Measurements from ENCODE around the gene MMRN1.

Gene MMRN1, protein sequence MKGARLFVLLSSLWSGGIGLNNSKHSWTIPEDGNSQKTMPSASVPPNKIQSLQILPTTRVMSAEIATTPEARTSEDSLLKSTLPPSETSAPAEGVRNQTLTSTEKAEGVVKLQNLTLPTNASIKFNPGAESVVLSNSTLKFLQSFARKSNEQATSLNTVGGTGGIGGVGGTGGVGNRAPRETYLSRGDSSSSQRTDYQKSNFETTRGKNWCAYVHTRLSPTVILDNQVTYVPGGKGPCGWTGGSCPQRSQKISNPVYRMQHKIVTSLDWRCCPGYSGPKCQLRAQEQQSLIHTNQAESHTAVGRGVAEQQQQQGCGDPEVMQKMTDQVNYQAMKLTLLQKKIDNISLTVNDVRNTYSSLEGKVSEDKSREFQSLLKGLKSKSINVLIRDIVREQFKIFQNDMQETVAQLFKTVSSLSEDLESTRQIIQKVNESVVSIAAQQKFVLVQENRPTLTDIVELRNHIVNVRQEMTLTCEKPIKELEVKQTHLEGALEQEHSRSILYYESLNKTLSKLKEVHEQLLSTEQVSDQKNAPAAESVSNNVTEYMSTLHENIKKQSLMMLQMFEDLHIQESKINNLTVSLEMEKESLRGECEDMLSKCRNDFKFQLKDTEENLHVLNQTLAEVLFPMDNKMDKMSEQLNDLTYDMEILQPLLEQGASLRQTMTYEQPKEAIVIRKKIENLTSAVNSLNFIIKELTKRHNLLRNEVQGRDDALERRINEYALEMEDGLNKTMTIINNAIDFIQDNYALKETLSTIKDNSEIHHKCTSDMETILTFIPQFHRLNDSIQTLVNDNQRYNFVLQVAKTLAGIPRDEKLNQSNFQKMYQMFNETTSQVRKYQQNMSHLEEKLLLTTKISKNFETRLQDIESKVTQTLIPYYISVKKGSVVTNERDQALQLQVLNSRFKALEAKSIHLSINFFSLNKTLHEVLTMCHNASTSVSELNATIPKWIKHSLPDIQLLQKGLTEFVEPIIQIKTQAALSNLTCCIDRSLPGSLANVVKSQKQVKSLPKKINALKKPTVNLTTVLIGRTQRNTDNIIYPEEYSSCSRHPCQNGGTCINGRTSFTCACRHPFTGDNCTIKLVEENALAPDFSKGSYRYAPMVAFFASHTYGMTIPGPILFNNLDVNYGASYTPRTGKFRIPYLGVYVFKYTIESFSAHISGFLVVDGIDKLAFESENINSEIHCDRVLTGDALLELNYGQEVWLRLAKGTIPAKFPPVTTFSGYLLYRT

GRCh38 chr4:89894649-89895550 is at the start of gene MMRN1:
MMRN1 (plus strand) TSS chr4:89894854; CDS start chr4:89894972, 118 bp downstream.
- Histone ChIP-seq H3K36me3 (no peaks in the 10 kb centered on the region), H3K9me3 (no peaks in the 10 kb centered on the region), H3K27ac (peak within 1 kb of the TSS; percentile 40), H3K4me3 (peak within 1 kb of the TSS; percentile 26; the same call in 1 of the 2 replicates), H3K4me2 (peak within 1 kb of the TSS; percentile 75), H3K27me3 (no peaks in the 10 kb centered on the region), H3K4me1 (peaks cover 34% of the 10 kb centered on the region), H4K20me1 (no peaks in the 10 kb centered on the region), H3K9ac (peak within 1 kb of the TSS; percentile 20; the same call in 1 of the 2 replicates)
- TF ChIP-seq Cebpa-rat (IDR thresholded peaks at IDR 0.05), result no peak

- 0 out of 2 replicates have a peak overlapping the region, but pooled peaks have one; percentile 5 for H3K4me2 ChIP-seq
Measured at GRCh38 chr4:89847571-89848325, 46.9 kb upstream of the MMRN1 start.

DNA sequence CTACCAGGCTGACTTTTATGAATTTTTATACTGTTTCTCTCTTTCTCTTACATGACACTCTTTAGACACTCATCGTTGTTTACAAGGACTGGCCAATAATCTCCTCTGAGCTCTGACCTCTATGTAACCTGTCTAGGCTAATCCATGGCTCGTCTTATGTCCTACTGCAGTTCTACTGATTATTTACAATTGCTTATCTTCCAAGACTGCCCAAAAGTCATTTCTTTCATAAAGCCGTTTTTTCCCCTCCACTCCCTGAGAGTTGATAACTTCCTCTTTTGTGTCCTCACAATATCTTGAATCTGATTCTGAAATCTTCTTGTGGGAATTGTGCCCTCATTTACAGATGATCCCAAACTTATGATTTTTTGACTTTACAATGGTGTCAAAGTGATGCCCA is 39.4 kb upstream of the MMRN1 start:
- no peak for TF ChIP-seq Cebpa-rat (IDR thresholded peaks at IDR 0.05)

More at GRCh38 chr4:89847571-89848325, 46.9 kb upstream of the MMRN1 start:
- H4K20me1 ChIP-seq, result no peaks in the 10 kb centered on the region
- no peak overlapping the region for H3K4me3 ChIP-seq
- peaks cover 20% of the 10 kb centered on the region for H3K9me3 ChIP-seq
- TF ChIP-seq Cebpa-rat (IDR thresholded peaks at IDR 0.05), result no peak
- H3K27me3 ChIP-seq, result no peaks in the 10 kb centered on the region
- H3K9ac ChIP-seq, result no peak overlapping the region
- no peak overlapping the region for H3K27ac ChIP-seq
- no peaks in the 10 kb centered on the region for H3K36me3 ChIP-seq
- H3K4me1 ChIP-seq, result peaks cover 6% of the 10 kb centered on the region; the same call in 1 of the 2 replicates

GRCh38 chr4:89860971-89861370 is 33.7 kb upstream of the MMRN1 start:
- H3K4me1 ChIP-seq, result no peaks in the 10 kb centered on the region
- H3K9ac ChIP-seq, result no peak overlapping the region
- no peak overlapping the region for H3K27ac ChIP-seq
- no peak overlapping the region for H3K4me3 ChIP-seq
- H3K27me3 ChIP-seq, result no peaks in the 10 kb centered on the region
- H3K9me3 ChIP-seq, result peaks cover 10% of the 10 kb centered on the region; the same call in 1 of the 2 replicates
- no peaks in the 10 kb centered on the region for H4K20me1 ChIP-seq
- no peak for TF ChIP-seq Cebpa-rat (IDR thresholded peaks at IDR 0.05)
- no peak overlapping the region for H3K4me2 ChIP-seq
- H3K36me3 ChIP-seq, result no peaks in the 10 kb centered on the region

More for the DNA sequence above, 39.4 kb upstream of the MMRN1 start:
- no peak overlapping the region for H3K27ac ChIP-seq
- no peaks in the 10 kb centered on the region for H3K27me3 ChIP-seq
- no peaks in the 10 kb centered on the region for H3K36me3 ChIP-seq
- H4K20me1 ChIP-seq, result no peaks in the 10 kb centered on the region
- no peak overlapping the region for H3K4me2 ChIP-seq
- no peaks in the 10 kb centered on the region for H3K4me1 ChIP-seq
- H3K9ac ChIP-seq, result no peak overlapping the region
- H3K4me3 ChIP-seq, result no peak overlapping the region
- peaks cover 18% of the 10 kb centered on the region for H3K9me3 ChIP-seq

- Histone ChIP-seq H3K9ac (no peak overlapping the region), H3K27ac (no peak overlapping the region), H3K4me2 (no peak overlapping the region), H3K4me1 (no peaks in the 10 kb centered on the region), H3K27me3 (no peaks in the 10 kb centered on the region), H4K20me1 (no peaks in the 10 kb centered on the region), H3K36me3 (no peaks in the 10 kb centered on the region), H3K4me3 (no peak overlapping the region), H3K9me3 (no peaks in the 10 kb centered on the region)
- no peak for TF ChIP-seq Cebpa-rat (IDR thresholded peaks at IDR 0.05)
Measured at GRCh38 chr4:89863533-89863932, 31.1 kb upstream of the MMRN1 start.

- Histone ChIP-seq H3K27ac (no peak overlapping the region), H3K4me2 (no peak overlapping the region), H4K20me1 (no peaks in the 10 kb centered on the region), H3K36me3 (no peaks in the 10 kb centered on the region), H3K9ac (no peak overlapping the region), H3K27me3 (no peaks in the 10 kb centered on the region), H3K4me1 (no peaks in the 10 kb centered on the region), H3K9me3 (no peaks in the 10 kb centered on the region), H3K4me3 (no peak overlapping the region)
- TF ChIP-seq Cebpa-rat (IDR thresholded peaks at IDR 0.05), result no peak
Measured at GRCh38 chr4:89868276-89868675, 26.4 kb upstream of the MMRN1 start.

GRCh38 chr4:89868999-89869589 is 25.6 kb upstream of the MMRN1 start:
- H3K9ac ChIP-seq, result no peak overlapping the region
- no peaks in the 10 kb centered on the region for H3K27me3 ChIP-seq
- no peaks in the 10 kb centered on the region for H3K4me1 ChIP-seq
- H3K9me3 ChIP-seq, result no peaks in the 10 kb centered on the region
- H4K20me1 ChIP-seq, result no peaks in the 10 kb centered on the region
- no peak overlapping the region for H3K4me2 ChIP-seq
- H3K4me3 ChIP-seq, result no peak overlapping the region
- H3K36me3 ChIP-seq, result no peaks in the 10 kb centered on the region
- no peak overlapping the region for H3K27ac ChIP-seq
- TF ChIP-seq Cebpa-rat (IDR thresholded peaks at IDR 0.05), result no peak

DNA sequence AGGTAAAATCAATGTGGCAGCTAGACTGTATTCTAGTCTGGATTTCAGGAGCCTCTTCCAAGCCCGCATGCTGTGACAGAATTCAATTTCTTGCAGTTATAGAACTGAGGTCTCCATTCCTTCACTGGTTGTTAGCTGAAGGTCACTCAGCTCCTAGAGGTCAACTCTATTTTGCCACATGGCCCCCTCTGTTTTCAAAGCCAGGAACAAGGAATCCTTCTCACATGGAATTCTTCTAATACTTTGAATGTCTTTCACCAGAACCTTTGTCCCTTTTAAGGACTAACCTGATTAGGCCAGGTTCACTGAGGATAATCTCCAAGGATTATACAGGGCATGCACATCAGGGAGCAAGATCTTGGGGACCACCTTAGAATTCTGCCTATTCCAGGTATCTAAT is 23.4 kb upstream of the MMRN1 start:
- Histone ChIP-seq H3K4me2 (no peak overlapping the region), H3K9ac (no peak overlapping the region), H3K4me1 (no peaks in the 10 kb centered on the region), H3K27me3 (no peaks in the 10 kb centered on the region), H3K4me3 (no peak overlapping the region), H3K36me3 (no peaks in the 10 kb centered on the region), H4K20me1 (no peaks in the 10 kb centered on the region), H3K9me3 (no peaks in the 10 kb centered on the region), H3K27ac (no peak overlapping the region)
- TF ChIP-seq Cebpa-rat (IDR thresholded peaks at IDR 0.05), result no peak
